ENCODE results near the gene HOXC4. TPM values are rescaled to one million over a fixed set of nuclear protein-coding genes. Genes with fewer than 3 reads are reported as not detected.

HOXC4 gene
- total RNA-seq, 1 donor from 2014 or later: 1.3 TPM

GRCh38 chr12:54019091-54019811, 34.4 kb upstream of the HOXC4 start:
- no peak for TF ChIP-seq CTCF (IDR thresholded peaks at IDR 0.05; ENCODE audit: insufficient read depth, low read length, poor library complexity, severe bottlenecking)
- DNase-seq (ENCODE audit: low read depth): no peak
- peaks cover 22% of the 10 kb centered on the region for H3K27me3 ChIP-seq (ENCODE audit: control insufficient read depth, insufficient read depth, low read length)
- H3K36me3 ChIP-seq (ENCODE audit: control insufficient read depth, insufficient read depth, low read length): no peaks in the 10 kb centered on the region
- peak overlapping the region; percentile 49 for H3K4me3 ChIP-seq (ENCODE audit: low read depth, low read length)

GRCh38 chr12:54019924-54020590, 33.6 kb upstream of the HOXC4 start:
- Histone ChIP-seq H3K27me3 (ENCODE audit: control insufficient read depth, insufficient read depth, low read length) (peaks cover 20% of the 10 kb centered on the region), H3K36me3 (ENCODE audit: control insufficient read depth, insufficient read depth, low read length) (no peaks in the 10 kb centered on the region), H3K4me3 (ENCODE audit: low read depth, low read length) (peak overlapping the region; percentile 49)
- no peak for DNase-seq (ENCODE audit: low read depth)
- no peak for TF ChIP-seq CTCF (IDR thresholded peaks at IDR 0.05; ENCODE audit: insufficient read depth, low read length, poor library complexity, severe bottlenecking)

GRCh38 chr12:54020591-54021405, 32.8 kb upstream of the HOXC4 start:
- DNase-seq (ENCODE audit: low read depth): no peak
- peaks cover 13% of the 10 kb centered on the region for H3K27me3 ChIP-seq (ENCODE audit: control insufficient read depth, insufficient read depth, low read length)
- H3K4me3 ChIP-seq (ENCODE audit: low read depth, low read length): no peak overlapping the region
- no peak for TF ChIP-seq CTCF (IDR thresholded peaks at IDR 0.05; ENCODE audit: insufficient read depth, low read length, poor library complexity, severe bottlenecking)
- no peaks in the 10 kb centered on the region for H3K36me3 ChIP-seq (ENCODE audit: control insufficient read depth, insufficient read depth, low read length)

GRCh38 chr12:54021432-54022013, 32.1 kb upstream of the HOXC4 start:
- TF ChIP-seq CTCF (IDR thresholded peaks at IDR 0.05; ENCODE audit: insufficient read depth, low read length, poor library complexity, severe bottlenecking): peak; percentile 17
- Histone ChIP-seq H3K4me3 (ENCODE audit: low read depth, low read length) (no peak overlapping the region), H3K36me3 (ENCODE audit: control insufficient read depth, insufficient read depth, low read length) (no peaks in the 10 kb centered on the region), H3K27me3 (ENCODE audit: control insufficient read depth, insufficient read depth, low read length) (peaks cover 11% of the 10 kb centered on the region)
- no peak for DNase-seq (ENCODE audit: low read depth)

GRCh38 chr12:54022960-54023884, 30.4 kb upstream of the HOXC4 start:
- DNase-seq (ENCODE audit: low read depth): no peak
- Histone ChIP-seq H3K4me3 (ENCODE audit: low read depth, low read length) (no peak overlapping the region), H3K36me3 (ENCODE audit: control insufficient read depth, insufficient read depth, low read length) (no peaks in the 10 kb centered on the region), H3K27me3 (ENCODE audit: control insufficient read depth, insufficient read depth, low read length) (peaks cover 9% of the 10 kb centered on the region)
- no peak for TF ChIP-seq CTCF (IDR thresholded peaks at IDR 0.05; ENCODE audit: insufficient read depth, low read length, poor library complexity, severe bottlenecking)
